ENCODE data around the gene CHADL.

Gene CHADL

DNA sequence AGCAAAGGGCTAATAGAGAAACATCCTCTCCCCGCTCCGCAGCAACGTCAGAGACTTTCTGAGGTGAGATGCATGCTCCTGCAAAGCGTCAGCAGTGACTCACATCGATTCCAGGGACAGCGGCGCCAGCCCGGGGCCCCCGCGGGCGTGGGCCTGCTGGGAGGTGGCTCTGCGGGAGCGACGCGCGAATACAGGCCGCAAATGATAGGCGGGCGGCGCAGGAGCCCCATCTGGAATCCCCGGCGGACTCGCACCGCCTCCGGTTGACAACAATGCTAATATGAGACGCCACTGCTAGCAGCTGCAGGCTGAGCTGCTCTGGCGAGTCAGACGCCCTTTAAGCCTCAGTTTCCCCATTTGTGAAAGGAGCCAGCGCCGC is 44.7 kb upstream of the CHADL start:
- DNase-seq (ENCODE audit: low read depth) = no peak
- peak overlapping the region; percentile 95 for H3K4me3 ChIP-seq (ENCODE audit: low read depth, low read length)
- TF ChIP-seq, protein P1, sequence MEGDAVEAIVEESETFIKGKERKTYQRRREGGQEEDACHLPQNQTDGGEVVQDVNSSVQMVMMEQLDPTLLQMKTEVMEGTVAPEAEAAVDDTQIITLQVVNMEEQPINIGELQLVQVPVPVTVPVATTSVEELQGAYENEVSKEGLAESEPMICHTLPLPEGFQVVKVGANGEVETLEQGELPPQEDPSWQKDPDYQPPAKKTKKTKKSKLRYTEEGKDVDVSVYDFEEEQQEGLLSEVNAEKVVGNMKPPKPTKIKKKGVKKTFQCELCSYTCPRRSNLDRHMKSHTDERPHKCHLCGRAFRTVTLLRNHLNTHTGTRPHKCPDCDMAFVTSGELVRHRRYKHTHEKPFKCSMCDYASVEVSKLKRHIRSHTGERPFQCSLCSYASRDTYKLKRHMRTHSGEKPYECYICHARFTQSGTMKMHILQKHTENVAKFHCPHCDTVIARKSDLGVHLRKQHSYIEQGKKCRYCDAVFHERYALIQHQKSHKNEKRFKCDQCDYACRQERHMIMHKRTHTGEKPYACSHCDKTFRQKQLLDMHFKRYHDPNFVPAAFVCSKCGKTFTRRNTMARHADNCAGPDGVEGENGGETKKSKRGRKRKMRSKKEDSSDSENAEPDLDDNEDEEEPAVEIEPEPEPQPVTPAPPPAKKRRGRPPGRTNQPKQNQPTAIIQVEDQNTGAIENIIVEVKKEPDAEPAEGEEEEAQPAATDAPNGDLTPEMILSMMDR (IDR thresholded peaks at IDR 0.05; ENCODE audit: control insufficient read depth, extremely low read depth, insufficient read depth) = no peak

DNA sequence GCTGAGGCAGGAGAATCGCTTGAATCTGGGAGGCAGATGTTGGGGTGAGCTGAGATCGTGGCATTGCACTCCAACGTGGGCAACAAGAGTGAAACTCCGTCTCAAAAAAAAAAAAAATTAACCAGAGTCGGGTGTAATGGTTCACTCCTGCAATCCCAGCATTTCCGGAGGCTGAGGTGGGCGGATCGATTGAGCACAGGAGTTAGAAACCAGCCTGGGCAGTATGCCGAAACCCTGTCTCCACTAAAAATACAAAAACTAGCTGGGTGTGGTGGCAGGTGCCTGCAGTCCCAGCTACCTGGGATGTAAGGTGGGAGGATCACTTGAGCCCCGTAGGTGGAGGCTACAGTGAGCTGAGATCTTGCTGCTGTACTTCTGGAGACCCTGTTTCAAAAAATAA is 43.7 kb upstream of the CHADL start:
- H3K4me3 ChIP-seq (ENCODE audit: low read depth, low read length) = peak overlapping the region; percentile 95
- DNase-seq (ENCODE audit: low read depth) = no peak
- TF ChIP-seq, protein P1 (IDR thresholded peaks at IDR 0.05; ENCODE audit: control insufficient read depth, extremely low read depth, insufficient read depth) = no peak

DNA sequence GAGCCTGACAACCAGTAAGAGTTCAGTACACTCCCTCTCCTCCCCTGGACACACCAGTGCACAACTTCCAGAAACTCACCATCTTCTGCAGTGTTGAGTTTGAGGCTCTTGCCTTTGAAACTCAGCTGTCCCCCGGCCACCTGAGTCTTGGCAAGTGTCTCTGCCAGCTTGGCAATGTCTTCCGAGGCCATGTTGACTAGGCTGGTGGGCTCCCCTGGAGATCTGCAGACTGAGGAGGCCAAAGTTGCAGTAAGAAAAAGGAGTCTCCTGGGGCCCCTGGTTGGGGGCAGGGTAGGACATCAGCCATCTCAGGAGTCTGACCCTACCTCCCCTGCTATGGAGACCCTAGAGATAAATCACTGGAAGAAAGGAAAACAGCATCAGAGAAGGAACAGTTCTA is 40.1 kb upstream of the CHADL start:
- TF ChIP-seq, protein P1 (IDR thresholded peaks at IDR 0.05; ENCODE audit: control insufficient read depth, extremely low read depth, insufficient read depth) = no peak
- H3K4me3 ChIP-seq (ENCODE audit: low read depth, low read length) = no peak overlapping the region
- DNase-seq (ENCODE audit: low read depth) = no peak

DNA sequence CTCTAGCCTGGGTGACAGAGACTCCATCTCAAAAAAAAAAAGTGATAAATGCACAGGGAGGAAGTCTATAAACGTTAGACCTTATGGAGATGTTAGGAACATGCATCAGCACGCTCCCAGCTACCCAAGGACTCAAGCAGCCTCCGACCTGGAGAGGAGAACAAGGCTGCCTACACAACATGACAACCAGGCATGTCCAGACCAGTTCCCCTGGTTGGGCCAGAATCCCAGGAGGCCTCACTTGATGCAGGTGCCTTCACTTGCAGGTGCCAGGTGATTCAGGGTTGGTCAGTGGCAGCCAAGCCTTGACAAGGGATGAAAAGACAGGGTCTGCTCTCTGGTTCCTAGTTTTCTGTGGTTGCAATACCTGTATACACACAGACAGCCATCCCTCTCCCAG is 39.3 kb upstream of the CHADL start:
- TF ChIP-seq, protein P1 (IDR thresholded peaks at IDR 0.05; ENCODE audit: control insufficient read depth, extremely low read depth, insufficient read depth) = no peak
- no peak overlapping the region for H3K4me3 ChIP-seq (ENCODE audit: low read depth, low read length)
- DNase-seq (ENCODE audit: low read depth) = no peak

DNA sequence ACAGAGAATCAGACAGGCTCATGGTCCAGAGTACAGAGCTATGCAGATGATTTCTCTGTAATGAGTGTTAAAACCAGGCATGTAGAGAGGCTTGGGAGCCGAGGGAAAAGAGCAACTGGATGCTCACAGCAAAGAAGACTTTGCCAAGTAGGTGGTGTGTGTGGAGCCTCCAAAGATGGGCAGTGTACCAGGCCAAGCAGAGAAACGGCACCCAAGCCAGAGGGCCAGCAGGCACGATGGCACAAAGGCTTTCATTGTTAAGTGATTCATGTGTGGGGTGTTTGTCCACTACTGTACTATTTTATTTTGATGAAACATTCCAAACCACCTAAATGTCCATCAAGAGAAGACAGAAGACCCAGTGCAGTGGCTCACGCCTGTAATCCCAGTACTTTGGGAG is 34.1 kb upstream of the CHADL start:
- TF ChIP-seq, protein P1 (IDR thresholded peaks at IDR 0.05; ENCODE audit: control insufficient read depth, extremely low read depth, insufficient read depth) = no peak
- H3K4me3 ChIP-seq (ENCODE audit: low read depth, low read length) = no peak overlapping the region
- DNase-seq (ENCODE audit: low read depth) = no peak

DNA sequence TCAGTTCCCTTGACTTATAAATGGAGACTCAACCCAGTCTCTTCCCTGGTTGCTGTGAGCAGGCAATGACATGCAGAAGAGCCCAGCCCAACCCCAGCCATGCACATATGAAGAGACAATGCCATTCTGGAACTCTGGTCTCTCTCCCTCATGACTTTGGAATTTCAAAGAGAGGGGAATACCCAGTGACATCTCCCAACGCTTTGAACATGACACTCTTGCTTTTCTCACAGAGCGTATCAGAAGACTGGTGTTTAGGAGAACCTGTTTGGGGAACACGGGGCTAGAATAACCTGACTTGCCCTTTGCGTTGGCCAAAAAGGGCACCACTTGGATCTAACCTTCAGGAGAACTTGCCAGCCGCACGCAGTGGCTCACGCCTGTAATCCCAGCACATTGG is 32.4 kb upstream of the CHADL start:
- TF ChIP-seq, protein P1 (IDR thresholded peaks at IDR 0.05; ENCODE audit: control insufficient read depth, extremely low read depth, insufficient read depth) = no peak
- no peak for DNase-seq (ENCODE audit: low read depth)
- no peak overlapping the region for H3K4me3 ChIP-seq (ENCODE audit: low read depth, low read length)

DNA sequence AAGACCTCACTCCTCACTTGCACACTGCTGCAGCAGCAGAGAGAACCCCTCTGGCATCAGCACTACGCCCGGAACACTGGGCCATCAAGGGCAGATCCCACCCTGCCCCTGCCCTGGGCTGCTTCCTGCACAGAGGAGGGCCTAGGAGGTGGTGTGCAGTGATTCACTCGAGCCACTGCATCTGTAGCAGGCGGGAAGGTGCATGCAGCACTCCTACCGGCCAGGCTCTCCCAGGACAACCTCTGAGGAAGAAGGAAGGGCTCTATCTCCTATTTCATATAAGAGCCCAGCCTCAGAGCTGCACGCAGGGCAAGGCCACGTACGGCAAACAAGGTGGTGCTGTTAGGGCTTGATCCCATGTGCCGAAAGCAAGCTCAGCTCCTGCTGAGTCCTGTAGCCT is 31.1 kb upstream of the CHADL start:
- TF ChIP-seq, protein P1 (IDR thresholded peaks at IDR 0.05; ENCODE audit: control insufficient read depth, extremely low read depth, insufficient read depth) = no peak
- no peak for DNase-seq (ENCODE audit: low read depth)
- H3K4me3 ChIP-seq (ENCODE audit: low read depth, low read length) = no peak overlapping the region
